Loucy (cell line): ENCODE measurements around the gene TACC3.

ENCODE experiments used
- H2AFZ ChIP-seq: fragments of 200-600 bp; sonication (generic); 2 replicates; pipeline ENCODE4 v1.6.0; 2016; ENCODE audit warnings: antibody characterized with exemption, mild to moderate bottlenecking, low read length, moderate library complexity
- H3F3A ChIP-seq: fragments of 200-600 bp; 2 replicates; pipeline ENCODE4 v1.6.0; 2016; ENCODE audit warnings: antibody characterized with exemption, low read depth, mild to moderate bottlenecking
- H3K27me3 ChIP-seq: fragments of 200-600 bp; sonication (generic); 2 replicates; pipeline ENCODE4 v1.6.1; 2014; ENCODE audit warnings: low read length, mild to moderate bottlenecking; ENCODE audit not compliant: insufficient read depth, poor library complexity, severe bottlenecking
- H3K36me3 ChIP-seq: fragments of 200-600 bp; sonication (generic); 2 replicates; pipeline ENCODE4 v1.6.1; 2016; ENCODE audit warnings: low read length; ENCODE audit not compliant: insufficient read depth
- H3K4me1 ChIP-seq: fragments of 200-600 bp; sonication (generic); 2 replicates; pipeline ENCODE4 v1.5.1; 2014; ENCODE audit warnings: low read length, mild to moderate bottlenecking; ENCODE audit not compliant: insufficient read depth, poor library complexity, severe bottlenecking
- H3K4me2 ChIP-seq: fragments of 200-600 bp; sonication (generic); 2 replicates; pipeline ENCODE4 v1.6.0; 2014; ENCODE audit warnings: antibody characterized with exemption, low read length, low read depth, mild to moderate bottlenecking; ENCODE audit not compliant: poor library complexity, severe bottlenecking
- H3K4me3 ChIP-seq: fragments of 200-600 bp; sonication (generic); 2 replicates; pipeline ENCODE4 v1.5.1; 2014; ENCODE audit warnings: low read length, mild to moderate bottlenecking, mixed read lengths; ENCODE audit not compliant: poor library complexity, severe bottlenecking
- H3K79me2 ChIP-seq: fragments of 200-600 bp; sonication (generic); 2 replicates; pipeline ENCODE4 v1.6.1; 2014; ENCODE audit warnings: low read length; ENCODE audit not compliant: insufficient read depth
- H3K9ac ChIP-seq: fragments of 200-600 bp; sonication (generic); 2 replicates; pipeline ENCODE4 v1.6.0; 2014; ENCODE audit warnings: mild to moderate bottlenecking, low read depth, low read length, moderate library complexity; ENCODE audit not compliant: poor library complexity, severe bottlenecking
- H3K9me2 ChIP-seq: fragments of 200-600 bp; sonication (generic); replicated peaks from 2 replicates; pipeline ENCODE4 v1.6.1; 2016; ENCODE audit warnings: low read depth, low read length, mixed read lengths
- H3K9me3 ChIP-seq: fragments of 200-600 bp; sonication (generic); 2 replicates; pipeline ENCODE4 v1.6.1; 2014; ENCODE audit warnings: mild to moderate bottlenecking, antibody characterized with exemption, low read length, low read depth; ENCODE audit not compliant: insufficient read depth
- H4K20me1 ChIP-seq: fragments of 200-600 bp; sonication (generic); 2 replicates; pipeline ENCODE4 v1.6.0; 2014; ENCODE audit warnings: antibody characterized with exemption, low read length, mild to moderate bottlenecking; ENCODE audit not compliant: insufficient read depth, poor library complexity, severe bottlenecking
- EZH2phosphoT487 ChIP-seq: fragments of 200-600 bp; IDR thresholded peaks from 2 replicates; pipeline ENCODE4 v1.6.1; 2018; ENCODE audit warnings: antibody characterized with exemption, mild to moderate bottlenecking, moderate library complexity, borderline replicate concordance
- TF ChIP-seq, protein P1 (sequence below): fragments of 200-600 bp; sonication (generic); conservative IDR thresholded peaks from 2 replicates; pipeline ENCODE4 v1.5.1; 2014; ENCODE audit warnings: mild to moderate bottlenecking, antibody characterized with exemption, low read length

The TACC3 gene

DNA sequence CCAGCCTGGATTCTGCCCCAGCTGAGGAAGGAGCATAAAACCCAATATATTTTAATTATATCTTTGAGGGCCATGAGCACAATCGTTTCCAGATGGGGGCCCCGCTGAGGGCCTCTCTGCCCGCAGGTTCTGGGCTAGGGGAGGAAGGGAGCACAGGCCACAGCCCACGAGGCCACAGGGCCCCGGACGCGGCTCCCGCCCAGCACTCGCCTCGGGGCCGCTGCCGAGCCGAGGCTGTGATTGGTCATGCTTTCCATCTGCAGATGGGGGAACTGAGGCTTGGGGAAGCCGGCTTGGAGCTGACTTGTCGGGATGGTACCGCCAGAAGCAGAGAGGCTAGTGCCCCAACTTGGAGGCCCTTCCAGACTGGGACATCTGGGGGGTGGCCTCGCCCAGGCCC lies 34.0 kb downstream of the TACC3 start:
- Histone ChIP-seq H3K4me1 (no peaks in the 10 kb centered on the region), H3K9me2 (no peaks in the 10 kb centered on the region), H2AFZ (no peak overlapping the region), H4K20me1 (no peaks in the 10 kb centered on the region), H3K79me2 (no peaks in the 10 kb centered on the region), H3K9me3 (no peaks in the 10 kb centered on the region), H3K4me3 (no peak overlapping the region), H3K36me3 (no peaks in the 10 kb centered on the region), H3K27me3 (no peaks in the 10 kb centered on the region), H3K4me2 (no peak overlapping the region), H3F3A (no peaks in the 10 kb centered on the region), H3K9ac (no peak overlapping the region)
- TF ChIP-seq, protein P1, sequence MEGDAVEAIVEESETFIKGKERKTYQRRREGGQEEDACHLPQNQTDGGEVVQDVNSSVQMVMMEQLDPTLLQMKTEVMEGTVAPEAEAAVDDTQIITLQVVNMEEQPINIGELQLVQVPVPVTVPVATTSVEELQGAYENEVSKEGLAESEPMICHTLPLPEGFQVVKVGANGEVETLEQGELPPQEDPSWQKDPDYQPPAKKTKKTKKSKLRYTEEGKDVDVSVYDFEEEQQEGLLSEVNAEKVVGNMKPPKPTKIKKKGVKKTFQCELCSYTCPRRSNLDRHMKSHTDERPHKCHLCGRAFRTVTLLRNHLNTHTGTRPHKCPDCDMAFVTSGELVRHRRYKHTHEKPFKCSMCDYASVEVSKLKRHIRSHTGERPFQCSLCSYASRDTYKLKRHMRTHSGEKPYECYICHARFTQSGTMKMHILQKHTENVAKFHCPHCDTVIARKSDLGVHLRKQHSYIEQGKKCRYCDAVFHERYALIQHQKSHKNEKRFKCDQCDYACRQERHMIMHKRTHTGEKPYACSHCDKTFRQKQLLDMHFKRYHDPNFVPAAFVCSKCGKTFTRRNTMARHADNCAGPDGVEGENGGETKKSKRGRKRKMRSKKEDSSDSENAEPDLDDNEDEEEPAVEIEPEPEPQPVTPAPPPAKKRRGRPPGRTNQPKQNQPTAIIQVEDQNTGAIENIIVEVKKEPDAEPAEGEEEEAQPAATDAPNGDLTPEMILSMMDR = no peak
- no peak for TF ChIP-seq EZH2phosphoT487

DNA sequence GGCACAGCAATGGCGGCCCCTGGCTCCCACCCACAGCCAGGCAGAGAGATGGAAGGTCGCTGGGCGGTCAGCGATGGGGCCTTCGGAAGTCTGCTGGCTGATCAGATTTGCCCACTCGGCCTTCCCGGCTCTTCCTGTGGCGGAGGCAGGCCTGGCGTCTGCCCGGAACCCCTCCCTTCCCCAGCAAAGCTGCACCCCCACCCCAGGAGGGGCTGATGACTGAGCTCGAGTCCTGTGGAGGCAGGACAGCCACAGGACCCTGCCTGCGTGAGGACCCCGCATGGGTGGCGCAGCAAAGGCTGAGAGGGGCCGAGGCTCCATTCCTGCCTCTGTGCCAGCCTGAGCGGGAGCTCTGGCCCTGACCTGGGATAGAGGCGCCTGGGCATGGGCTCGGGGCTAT lies 34.8 kb downstream of the TACC3 start:
- Histone ChIP-seq H3K36me3 (no peaks in the 10 kb centered on the region), H3K4me1 (no peaks in the 10 kb centered on the region), H3K9ac (no peak overlapping the region), H3K27me3 (no peaks in the 10 kb centered on the region), H3K4me3 (no peak overlapping the region), H3K9me3 (no peaks in the 10 kb centered on the region), H3K9me2 (no peaks in the 10 kb centered on the region), H3K79me2 (no peaks in the 10 kb centered on the region), H2AFZ (no peak overlapping the region), H3F3A (no peaks in the 10 kb centered on the region), H4K20me1 (no peaks in the 10 kb centered on the region), H3K4me2 (no peak overlapping the region)
- TF ChIP-seq EZH2phosphoT487 = no peak
- TF ChIP-seq, protein P1 = no peak

DNA sequence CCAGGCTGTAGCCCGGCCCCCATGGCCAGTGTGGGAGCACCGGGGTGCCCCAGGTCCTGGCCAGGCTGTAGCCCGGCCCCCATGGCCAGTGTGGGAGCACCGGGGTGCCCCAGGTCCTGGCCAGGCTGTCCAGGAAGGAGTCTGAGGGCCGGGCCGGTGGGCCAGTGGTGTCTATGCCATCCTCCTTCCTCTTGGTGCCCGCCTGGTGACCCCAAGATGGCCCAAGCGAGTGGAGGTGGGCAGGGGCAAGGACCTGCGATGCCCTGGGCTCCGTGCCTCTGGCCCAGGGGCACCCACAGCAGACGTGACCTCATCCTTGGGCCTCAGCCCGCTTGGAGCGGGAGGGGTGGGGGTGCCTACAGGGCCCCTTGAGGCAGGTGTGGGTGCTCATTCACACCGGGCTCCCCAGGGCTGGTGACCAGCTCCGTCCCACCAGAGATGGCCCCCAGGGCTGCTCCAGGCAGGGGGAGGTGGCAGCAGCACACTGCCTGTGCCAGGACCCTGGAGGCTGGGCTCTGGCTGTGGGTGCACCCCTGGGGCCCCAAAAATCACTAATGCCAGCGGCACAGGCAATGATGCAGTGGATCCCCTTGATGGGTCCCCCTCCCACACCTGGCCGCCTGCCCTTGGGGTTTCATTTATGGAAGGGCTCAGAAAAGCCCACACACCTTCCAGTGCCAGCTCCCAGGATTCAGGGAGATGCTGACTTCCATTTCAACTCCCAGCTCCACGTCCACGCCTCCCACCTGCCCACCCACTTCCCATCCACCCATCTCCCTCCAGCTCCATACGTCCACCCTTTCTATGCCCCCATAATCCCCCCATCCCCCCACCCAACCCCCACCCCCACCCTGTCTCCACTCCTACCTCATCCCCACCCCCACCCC lies 35.8 kb downstream of the TACC3 start:
- Histone ChIP-seq H2AFZ (no peak overlapping the region), H3K36me3 (no peaks in the 10 kb centered on the region)

More for the DNA sequence above, 35.8 kb downstream of the TACC3 start:
- no peaks in the 10 kb centered on the region for H4K20me1 ChIP-seq
- TF ChIP-seq EZH2phosphoT487 = no peak
- TF ChIP-seq, protein P1 = no peak
- H3K79me2 ChIP-seq = no peaks in the 10 kb centered on the region
- no peaks in the 10 kb centered on the region for H3K9me2 ChIP-seq
- no peak overlapping the region for H3K4me3 ChIP-seq
- H3K4me2 ChIP-seq = no peak overlapping the region
- H3K27me3 ChIP-seq = no peaks in the 10 kb centered on the region
- no peaks in the 10 kb centered on the region for H3K4me1 ChIP-seq
- no peaks in the 10 kb centered on the region for H3F3A ChIP-seq
- no peaks in the 10 kb centered on the region for H3K9me3 ChIP-seq
- no peak overlapping the region for H3K9ac ChIP-seq
